ENCODE results near the gene CNRIP1. TPM values are rescaled to one million over a fixed set of nuclear protein-coding genes. Genes with fewer than 3 reads are reported as not detected.

CNRIP1 gene
- total RNA-seq, 1 experiment from 2014 or later: not detected

GRCh38 chr2:68340226-68341061, 20.7 kb upstream of the CNRIP1 start:
- H3K4me1 ChIP-seq (ENCODE audit: control insufficient read depth in 1 of 2, insufficient read depth in 2 of 2, low read length in 2 of 2): peaks cover 13 to 22% of the 10 kb centered on the region in 2 experiments; a peak in 3 of 4 replicates
- no peaks in the 10 kb centered on the region for H3K9me2 ChIP-seq (ENCODE audit: insufficient read depth)
- peaks cover 9% of the 10 kb centered on the region; the same call in 1 of the 2 replicates for H3K27me3 ChIP-seq (ENCODE audit: insufficient read depth, low read length)
- ChIA-PET POLR2A (no interaction called here), RAD21 (ENCODE audit: low non-redundant PET in 1 of 2, low total read pairs in 2 of 2, uncharacterized antibody in 2 of 2, unreplicated experiment in 2 of 2) (no interaction called here), CTCF (no interaction called here)
- no peaks in the 10 kb centered on the region for H3K9me3 ChIP-seq (ENCODE audit: control insufficient read depth in 1 of 2, insufficient read depth in 1 of 2, low read depth in 1 of 2, low read length in 2 of 2)
- H3K4me3 ChIP-seq (replicated peaks in 1 of 2; ENCODE audit: low read depth in 1 of 2, low read length in 2 of 2): no peak overlapping the region
- no peak for ATAC-seq
- no TSS peak for BruUV-seq (replicated peaks)
- no peak for DNase-seq (ENCODE audit: low read depth, low spot score)
- no peak overlapping the region for H3K9ac ChIP-seq (ENCODE audit: low read length)
- H3K36me3 ChIP-seq (ENCODE audit: control insufficient read depth in 1 of 2, insufficient read depth in 2 of 2, low read length in 2 of 2): no peaks in the 10 kb centered on the region
- no peaks in the 10 kb centered on the region for H4K20me1 ChIP-seq (ENCODE audit: insufficient read depth)
- no peak for TF ChIP-seq ATF3 (IDR thresholded peaks at IDR 0.05)
- TF ChIP-seq JUND (IDR thresholded peaks at IDR 0.05): no peak
- TF ChIP-seq EZH2 (IDR thresholded peaks at IDR 0.05): no peak
- TF ChIP-seq REST (IDR thresholded peaks at IDR 0.05; ENCODE audit: low read depth): no peak
- TF ChIP-seq TCF7L2 (IDR thresholded peaks at IDR 0.05; ENCODE audit: borderline replicate concordance, extremely low read depth, insufficient read depth, insufficient read length): no peak
- no peak for TF ChIP-seq CTCF (IDR thresholded peaks at IDR 0.05 in 2 of 3, conservative IDR thresholded peaks at IDR 0.05 in 1 of 3; ENCODE audit: borderline replicate concordance in 1 of 3, insufficient read depth in 1 of 3, low read depth in 2 of 3, low read length in 2 of 3)
- TF ChIP-seq SP1 (IDR thresholded peaks at IDR 0.05; ENCODE audit: low read depth): no peak
- TF ChIP-seq POLR2A (IDR thresholded peaks at IDR 0.05; ENCODE audit: borderline replicate concordance, extremely low read depth, insufficient read depth, insufficient read length): no peak
- no peak for TF ChIP-seq ZFX (IDR thresholded peaks at IDR 0.05)
- no peak for TF ChIP-seq ZBTB33 (IDR thresholded peaks at IDR 0.05; ENCODE audit: extremely low read depth, insufficient replicate concordance, low read length)
- no peak for TF ChIP-seq CEBPB (IDR thresholded peaks at IDR 0.05; ENCODE audit: low read depth)
- no peak for TF ChIP-seq ZNF274 (IDR thresholded peaks at IDR 0.05; ENCODE audit: low read depth, low read length)
- TF ChIP-seq SIN3A (IDR thresholded peaks at IDR 0.05; ENCODE audit: low read depth): no peak
- no peak for TF ChIP-seq EGR1 (IDR thresholded peaks at IDR 0.05; ENCODE audit: low read depth)
- no peak for TF ChIP-seq POLR2AphosphoS5 (IDR thresholded peaks at IDR 0.05; ENCODE audit: low read depth, low read length)
- no peak for TF ChIP-seq CBX3 (IDR thresholded peaks at IDR 0.05; ENCODE audit: low read depth)
- TF ChIP-seq YY1 (IDR thresholded peaks at IDR 0.05; ENCODE audit: extremely low read depth, insufficient replicate concordance, low read depth, low read length): no peak
- TF ChIP-seq ELF1 (IDR thresholded peaks at IDR 0.05; ENCODE audit: borderline replicate concordance, low read depth): no peak
- TF ChIP-seq EZH2phosphoT487 (IDR thresholded peaks at IDR 0.05; ENCODE audit: borderline replicate concordance): no peak
- no peaks in the 10 kb centered on the region for H3K79me2 ChIP-seq (ENCODE audit: insufficient read depth, low read length)
- H3K4me2 ChIP-seq (ENCODE audit: low read length): no peak overlapping the region
- no peak overlapping the region for H3K27ac ChIP-seq (ENCODE audit: low read depth, low read length)
- intact Hi-C loops (cut with micrococcal nuclease): no loop called here
- H2AFZ ChIP-seq (ENCODE audit: low read depth, low read length, poor library complexity, severe bottlenecking): no peak overlapping the region
